RWPE1 (cell line): Measurements from ENCODE around the gene PSPH.

Source experiments
- CTCF ChIA-PET: fragments of 350-600 bp; sonication (Branson Sonifier 250); formaldehyde crosslinking; extraction: SDS; loops from one replicate; lab custom pipeline; 2021; lab: Yijun Ruan, JAX
- POLR2A ChIA-PET: fragments of 400-600 bp; formaldehyde crosslinking; extraction: SDS; loops from one replicate; lab custom pipeline; 2020; ENCODE audit warnings: antibody characterized with exemption; ENCODE audit not compliant: low non-redundant PET; lab: Yijun Ruan, JAX
- DNase-seq: peaks from one replicate; pipeline ENCODE4 v3.0.0; 2012; ENCODE audit warnings: low spot score
- H3K27ac ChIP-seq: fragments of 450-650 bp; 2 replicates; pipeline ENCODE4 v1.5.1; 2017
- CTCF ChIP-seq: fragments of 450-650 bp; conservative IDR thresholded peaks from 2 replicates; pipeline ENCODE4 v1.5.1; 2017; ENCODE audit warnings: low read depth, mild to moderate bottlenecking

The PSPH gene

DNA sequence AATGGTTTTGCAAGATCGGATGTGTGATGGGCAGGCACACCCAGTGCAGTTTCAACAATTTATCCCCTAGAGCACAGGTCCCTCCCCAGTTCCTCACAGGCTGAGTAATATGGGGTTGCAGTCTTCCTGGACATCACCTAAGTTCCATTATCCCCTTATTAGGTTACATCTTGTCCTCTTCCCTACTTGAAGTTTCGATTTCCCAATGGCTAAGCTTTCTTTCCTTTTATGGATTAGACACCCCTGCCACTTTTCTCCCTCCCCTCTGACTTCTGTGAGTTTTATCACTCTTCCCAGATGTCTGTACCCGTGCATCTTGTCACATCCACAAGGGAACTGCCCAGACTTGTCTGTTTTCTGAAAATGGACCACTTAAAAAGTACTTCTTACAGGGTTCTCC is 89.2 kb downstream of the PSPH start:
- peak; percentile 27 for DNase-seq
- ChIA-PET CTCF (interaction anchor here (0.5 to 0.7 kb wide), 2 partner anchors 165 to 219 kb away, joined by 3 read pairs; no protein-coding TSS in a partner anchor), POLR2A (no interaction called here)
- TF ChIP-seq CTCF, result no peak
- H3K27ac ChIP-seq, result peak overlapping the region; percentile 99
